ENCODE measurements around the gene ARID1B.

The ARID1B gene

DNA sequence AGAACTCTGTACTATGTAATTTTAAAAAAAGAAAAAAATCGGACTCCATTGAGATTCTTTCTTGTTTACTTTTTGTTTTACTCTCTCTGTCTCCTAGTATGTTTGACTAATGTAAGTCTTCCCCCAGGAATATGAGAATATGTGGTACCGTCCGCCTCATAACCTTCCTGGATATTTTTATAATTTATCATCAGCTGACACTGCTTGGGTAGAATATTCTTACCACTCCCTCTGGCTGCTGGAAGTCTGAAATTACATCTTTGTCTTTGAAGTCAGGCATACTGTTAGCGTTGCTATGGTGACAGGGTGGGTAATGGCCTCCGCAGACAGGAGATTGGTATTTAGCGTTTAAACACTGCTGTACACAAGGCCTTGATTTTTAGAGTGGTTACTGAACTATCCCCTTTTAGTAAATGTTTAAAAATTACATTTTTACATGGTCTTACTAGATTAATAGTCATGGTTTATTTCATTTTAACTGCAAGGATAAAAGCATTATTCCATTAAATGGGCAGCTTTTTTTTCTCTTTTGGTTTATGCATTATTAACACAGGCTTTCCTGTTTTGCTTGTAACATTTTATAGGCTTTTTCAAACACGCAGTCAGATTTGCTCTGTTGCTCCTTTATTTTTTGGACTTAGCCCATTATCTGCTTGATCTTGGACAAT, 176.4 kb downstream of the ARID1B start:
- POLR2A ChIA-PET: no interaction called here
- no peak for TF ChIP-seq CTCF (IDR thresholded peaks at IDR 0.05; ENCODE audit: control extremely low read depth, extremely low read depth, low read depth, missing control alignments)
- CTCF ChIA-PET: interaction anchor here (0.7 to 5.3 kb wide), 5 partner anchors 10 to 28 kb away, joined by 3 to 32 read pairs (median 8); no protein-coding TSS in a partner anchor
- peak; percentile 41 for DNase-seq (ENCODE audit: extremely low spot score)

DNA sequence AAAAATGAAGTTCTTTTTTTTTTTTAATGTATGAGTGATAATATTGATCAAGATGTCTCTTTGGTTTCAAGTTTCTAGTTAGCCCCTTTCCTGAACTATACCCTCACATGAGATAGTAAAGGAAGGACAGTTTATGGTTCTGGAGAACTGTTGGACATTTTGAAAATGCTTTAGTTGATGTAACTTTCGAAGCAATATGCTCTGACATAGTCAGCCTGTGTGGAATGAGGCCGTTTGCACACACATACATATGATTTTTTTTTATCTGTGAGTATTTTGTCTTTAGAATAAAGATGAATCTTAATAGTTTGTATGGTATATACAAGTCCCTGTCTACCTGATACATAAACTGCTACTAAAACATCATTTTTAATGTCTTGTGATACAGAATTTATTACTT, 177.0 kb downstream of the ARID1B start:
- CTCF ChIA-PET: interaction anchor here (0.9 to 5.3 kb wide), 4 partner anchors 10 to 56 kb away, joined by 3 to 32 read pairs (median 12); no protein-coding TSS in a partner anchor
- no peak for TF ChIP-seq CTCF (IDR thresholded peaks at IDR 0.05; ENCODE audit: control extremely low read depth, extremely low read depth, low read depth, missing control alignments)
- no peak for DNase-seq (ENCODE audit: extremely low spot score)
- POLR2A ChIA-PET: no interaction called here

GRCh38 chr6:156954816-156955215, 177.6 kb downstream of the ARID1B start:
- TF ChIP-seq CTCF (IDR thresholded peaks at IDR 0.05; ENCODE audit: control extremely low read depth, extremely low read depth, low read depth, missing control alignments): no peak
- ChIA-PET CTCF (interaction anchor here (0.9 to 5.3 kb wide), 5 partner anchors 10 to 67 kb away, joined by 3 to 32 read pairs (median 4); no protein-coding TSS in a partner anchor), POLR2A (no interaction called here)
- no peak for DNase-seq (ENCODE audit: extremely low spot score)

- no peak for TF ChIP-seq CTCF (IDR thresholded peaks at IDR 0.05; ENCODE audit: control extremely low read depth, extremely low read depth, low read depth, missing control alignments)
- CTCF ChIA-PET: interaction anchor here (0.8 to 5.3 kb wide), 5 partner anchors 8 to 66 kb away, joined by 3 to 32 read pairs (median 4); no protein-coding TSS in a partner anchor
- POLR2A ChIA-PET: no interaction called here
- DNase-seq (ENCODE audit: extremely low spot score): no peak
These were observed 178.5 kb downstream of the ARID1B start for GRCh38 chr6:156955494-156956183.

GRCh38 chr6:156956286-156956685, 179.1 kb downstream of the ARID1B start:
- ChIA-PET CTCF (interaction anchor here (0.8 to 5.3 kb wide), 3 partner anchors 8 to 21 kb away, joined by 3 to 21 read pairs (median 4); no protein-coding TSS in a partner anchor), POLR2A (no interaction called here)
- no peak for DNase-seq (ENCODE audit: extremely low spot score)
- TF ChIP-seq CTCF (IDR thresholded peaks at IDR 0.05; ENCODE audit: control extremely low read depth, extremely low read depth, low read depth, missing control alignments): no peak

DNA sequence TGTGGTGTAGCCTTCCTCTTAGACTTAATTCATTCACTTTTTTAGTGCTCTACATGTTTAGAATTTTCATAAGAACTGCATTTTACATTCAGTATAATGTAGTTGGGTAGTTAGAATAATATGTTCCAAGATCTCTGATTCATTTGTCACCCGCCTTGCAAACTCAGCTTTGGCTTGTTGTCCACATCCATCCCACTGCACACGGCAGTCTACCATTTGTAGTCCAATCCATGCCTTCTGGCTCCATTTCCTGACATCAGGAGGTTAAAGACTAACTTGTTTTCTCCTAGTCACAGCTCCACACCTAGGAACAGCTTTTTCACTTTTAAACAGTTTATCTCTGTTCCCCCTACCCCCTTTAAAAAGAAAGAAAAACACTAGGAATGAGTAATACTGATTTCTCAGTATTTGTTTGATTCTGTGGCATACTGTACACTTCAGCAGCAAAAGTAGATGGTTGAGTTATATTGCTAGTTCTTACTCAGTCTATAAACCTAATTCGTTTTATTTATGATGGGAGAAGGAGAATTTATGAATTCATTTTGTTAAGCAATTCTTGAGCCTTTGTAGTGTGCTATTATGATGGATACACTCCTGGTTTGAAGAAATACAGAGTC, 180.9 kb downstream of the ARID1B start:
- no peak for DNase-seq (ENCODE audit: extremely low spot score)
- TF ChIP-seq CTCF (IDR thresholded peaks at IDR 0.05; ENCODE audit: control extremely low read depth, extremely low read depth, low read depth, missing control alignments): no peak
- POLR2A ChIA-PET: no interaction called here
- CTCF ChIA-PET: interaction anchor here (0.9 to 1.6 kb wide), 2 partner anchors 27 to 58 kb away, joined by 3 read pairs; no protein-coding TSS in a partner anchor

All from GM10248 (cell line).